Measurements from ENCODE around the gene KCNK6.
"Not testable (repeated sequence)": the region's sequence is repeated elsewhere in the genome, so short reads cannot be mapped to it uniquely, and the experiment has no call there.

Gene KCNK6

GRCh38 chr19:38355728-38356725, 36.4 kb downstream of the KCNK6 start:
- H3K27ac ChIP-seq, result no peak overlapping the region
- H3K4me3 ChIP-seq, result no peak overlapping the region

- no peak overlapping the region for H3K4me3 ChIP-seq
- H3K27ac ChIP-seq, result no peak overlapping the region
Observed at GRCh38 chr19:38358071-38358470, 38.4 kb downstream of the KCNK6 start.

- Histone ChIP-seq H3K27ac (no peak overlapping the region), H3K4me3 (no peak overlapping the region)
Observed at GRCh38 chr19:38359242-38360021, 39.8 kb downstream of the KCNK6 start.

- no peak overlapping the region for H3K27ac ChIP-seq
- H3K4me3 ChIP-seq, result no peak overlapping the region
Observed at GRCh38 chr19:38360351-38360750, 40.7 kb downstream of the KCNK6 start.

- Histone ChIP-seq H3K27ac (peak overlapping the region in 2 of 21 experiments; percentile 2 to 10), H3K4me3 (peak overlapping the region; percentile 44 to 69 (median 49))
Observed at GRCh38 chr19:38360839-38361631, 41.4 kb downstream of the KCNK6 start.

GRCh38 chr19:38361633-38362075, 42.0 kb downstream of the KCNK6 start:
- H3K27ac ChIP-seq, result peak overlapping the region in 5 of 21 experiments; percentile 8 to 64 (median 42)
- peak overlapping the region; percentile 44 to 69 (median 49) for H3K4me3 ChIP-seq

GRCh38 chr19:38362076-38362945, 42.7 kb downstream of the KCNK6 start:
- peak overlapping the region; percentile 44 to 69 (median 49) for H3K4me3 ChIP-seq

GRCh38 chr19:38362946-38363688, 43.5 kb downstream of the KCNK6 start:
- not testable (repeated sequence) for H3K27ac ChIP-seq
- peak overlapping the region in 5 of 7 experiments; percentile 48 to 69 (median 49) for H3K4me3 ChIP-seq

More at GRCh38 chr19:38362076-38362945, 42.7 kb downstream of the KCNK6 start:
- H3K27ac ChIP-seq, result peak overlapping the region in 12 of 21 experiments; percentile 2 to 69 (median 42)

GRCh38 chr19:38367041-38367440, 47.4 kb downstream of the KCNK6 start:
- H3K27ac ChIP-seq, result no peak overlapping the region

GRCh38 chr19:38369584-38369983, 49.9 kb downstream of the KCNK6 start:
- no peak overlapping the region for H3K27ac ChIP-seq

More at GRCh38 chr19:38367041-38367440, 47.4 kb downstream of the KCNK6 start:
- no peak overlapping the region for H3K4me3 ChIP-seq

GRCh38 chr19:38370299-38370698, 50.7 kb downstream of the KCNK6 start:
- Histone ChIP-seq H3K27ac (no peak overlapping the region), H3K4me3 (no peak overlapping the region)

More at GRCh38 chr19:38369584-38369983, 49.9 kb downstream of the KCNK6 start:
- H3K4me3 ChIP-seq, result no peak overlapping the region

GRCh38 chr19:38371081-38371480, 51.4 kb downstream of the KCNK6 start:
- Histone ChIP-seq H3K27ac (no peak overlapping the region), H3K4me3 (no peak overlapping the region)

- H3K27ac ChIP-seq, result peak overlapping the region in 19 of 21 experiments; percentile 32 to 97 (median 93)
- H3K4me3 ChIP-seq, result peak overlapping the region; percentile 57 to 91 (median 82)
Observed at GRCh38 chr19:38373907-38374331, 54.3 kb downstream of the KCNK6 start.

GRCh38 chr19:38374332-38375097, 54.9 kb downstream of the KCNK6 start, which contains the start of gene PSMD8:
Gene PSMD8 (plus strand): TSS chr19:38374571. CDS start chr19:38374602, 31 bp downstream.
- H3K4me3 ChIP-seq, result peak within 1 kb of the TSS; percentile 57 to 91 (median 82)

GRCh38 chr19:38375098-38375493, 55.5 kb downstream of the KCNK6 start:
- peak overlapping the region; percentile 59 to 97 (median 93) for H3K27ac ChIP-seq
- peak overlapping the region; percentile 57 to 91 (median 82) for H3K4me3 ChIP-seq

More at GRCh38 chr19:38374332-38375097, 54.9 kb downstream of the KCNK6 start, which contains the start of gene PSMD8:
- peak within 1 kb of the TSS; percentile 59 to 97 (median 93) for H3K27ac ChIP-seq

GRCh38 chr19:38375748-38376147, 56.1 kb downstream of the KCNK6 start:
- Histone ChIP-seq H3K4me3 (peak overlapping the region; percentile 57 to 91 (median 82)), H3K27ac (peak overlapping the region in 13 of 21 experiments; percentile 91 to 97 (median 94))

Data from skin epidermis (tissue), 12 donors.